ENCODE measurements around the gene SLC32A1. TPM values are rescaled to one million over a fixed set of nuclear protein-coding genes. Genes with fewer than 3 reads are reported as not detected.

Gene SLC32A1
- total RNA-seq, 1 experiment from 2014 or later: 0.09 TPM

- no peak for TF ChIP-seq AFF4 (CRISPR knock-in tag; IDR thresholded peaks at IDR 0.05; ENCODE audit: borderline replicate concordance)
- TF ChIP-seq JAZF1 (CRISPR knock-in tag; IDR thresholded peaks at IDR 0.05): no peak
- no peak for TF ChIP-seq NFE2L1 (CRISPR knock-in tag; IDR thresholded peaks at IDR 0.05)
- no peak for TF ChIP-seq ZNF219 (CRISPR knock-in tag; IDR thresholded peaks at IDR 0.05; ENCODE audit: borderline replicate concordance)
- TF ChIP-seq E2F1 (CRISPR knock-in tag; IDR thresholded peaks at IDR 0.05): no peak
- no peak for TF ChIP-seq AR (CRISPR knock-in tag; IDR thresholded peaks at IDR 0.05)
- TF ChIP-seq ERG (CRISPR knock-in tag; IDR thresholded peaks at IDR 0.05): no peak
- no peak for TF ChIP-seq ZNF121 (CRISPR knock-in tag; IDR thresholded peaks at IDR 0.05)
- TF ChIP-seq GRHL2 (CRISPR knock-in tag; IDR thresholded peaks at IDR 0.05; ENCODE audit: insufficient replicate concordance, severe bottlenecking): no peak
- no peak for TF ChIP-seq TEAD4 (CRISPR knock-in tag; IDR thresholded peaks at IDR 0.05)
- TF ChIP-seq NR3C1 (CRISPR knock-in tag; conservative IDR thresholded peaks at IDR 0.05; ENCODE audit: low read depth): no peak
- TF ChIP-seq MXD4 (CRISPR knock-in tag; IDR thresholded peaks at IDR 0.05; ENCODE audit: borderline replicate concordance): no peak
- no peak for TF ChIP-seq ZNF416 (CRISPR knock-in tag; IDR thresholded peaks at IDR 0.05)
- TF ChIP-seq ZSCAN18 (CRISPR knock-in tag; IDR thresholded peaks at IDR 0.05): no peak
- TF ChIP-seq CTCF (IDR thresholded peaks at IDR 0.05): peak; percentile 99
- TF ChIP-seq ZNF532 (CRISPR knock-in tag; IDR thresholded peaks at IDR 0.05; ENCODE audit: borderline replicate concordance): no peak
- no peak for TF ChIP-seq ELF4 (CRISPR knock-in tag; IDR thresholded peaks at IDR 0.05; ENCODE audit: low read depth)
- TF ChIP-seq SOX15 (CRISPR knock-in tag; IDR thresholded peaks at IDR 0.05): no peak
- no peak for TF ChIP-seq ATF6 (CRISPR knock-in tag; IDR thresholded peaks at IDR 0.05)
Measured at GRCh38 chr20:38730989-38731737, 6.9 kb downstream of the SLC32A1 start (continued).

Measured in WTC11 (cell line).